Activated T-cell treated with anti-CD3 and anti-CD28 coated beads, Interleukin-2, amount 50 U/mL, for 24 hours (primary cell): ENCODE data around the gene CES1.
"Not testable (repeated sequence)": the region's sequence is repeated elsewhere in the genome, so short reads cannot be mapped to it uniquely, and the experiment has no call there.

ENCODE experiments used
- DNase-seq: peaks from one replicate; pipeline ENCODE4 v3.0.0-alpha.2; 2020
- H3K27ac Mint-ChIP-seq: 2 replicates; pipeline ENCODE4 v1.8.0; 2020; ENCODE audit warnings: mild to moderate bottlenecking, mixed read lengths
- H3K27me3 Mint-ChIP-seq: 2 replicates; pipeline ENCODE4 v1.8.0; 2020; ENCODE audit warnings: mixed read lengths
- H3K36me3 Mint-ChIP-seq: 2 replicates; pipeline ENCODE4 v1.8.0; 2020; ENCODE audit warnings: low read depth, mixed read lengths
- H3K4me1 Mint-ChIP-seq: 2 replicates; pipeline ENCODE4 v1.8.0; 2020; ENCODE audit warnings: low read depth, mixed read lengths
- H3K4me3 Mint-ChIP-seq: 2 replicates; pipeline ENCODE4 v1.8.0; 2020; ENCODE audit warnings: mild to moderate bottlenecking, moderate library complexity, mixed read lengths
- H3K9me3 Mint-ChIP-seq: 2 replicates; pipeline ENCODE4 v1.8.0; 2020; ENCODE audit warnings: mixed read lengths

CES1 gene

GRCh38 chr16:55817236-55817912 lies 15.5 kb downstream of the CES1 start:
- H3K4me1 Mint-ChIP-seq = no peaks in the 10 kb centered on the region
- H3K27ac Mint-ChIP-seq = no peak overlapping the region
- H3K36me3 Mint-ChIP-seq = no peaks in the 10 kb centered on the region
- no peaks in the 10 kb centered on the region for H3K9me3 Mint-ChIP-seq
- no peak overlapping the region for H3K4me3 Mint-ChIP-seq
- DNase-seq = no peak
- H3K27me3 Mint-ChIP-seq = peaks cover 44% of the 10 kb centered on the region

GRCh38 chr16:55816222-55816621 lies 16.7 kb downstream of the CES1 start:
- not testable (repeated sequence) for H3K9me3 Mint-ChIP-seq, DNase-seq, H3K4me3 Mint-ChIP-seq, H3K27ac Mint-ChIP-seq, H3K4me1 Mint-ChIP-seq, H3K36me3 Mint-ChIP-seq
- peaks cover 50% of the 10 kb centered on the region for H3K27me3 Mint-ChIP-seq

GRCh38 chr16:55815320-55815719 lies 17.6 kb downstream of the CES1 start:
- Mint-ChIP-seq H3K4me3 (no peak overlapping the region), H3K36me3 (no peaks in the 10 kb centered on the region), H3K4me1 (no peaks in the 10 kb centered on the region), H3K9me3 (no peaks in the 10 kb centered on the region), H3K27me3 (peaks cover 53% of the 10 kb centered on the region), H3K27ac (no peak overlapping the region)
- DNase-seq = no peak

- not testable (repeated sequence) for H3K4me1 Mint-ChIP-seq, DNase-seq, H3K27ac Mint-ChIP-seq, H3K4me3 Mint-ChIP-seq, H3K36me3 Mint-ChIP-seq, H3K9me3 Mint-ChIP-seq
- peaks cover 56% of the 10 kb centered on the region for H3K27me3 Mint-ChIP-seq
These were observed 18.7 kb downstream of the CES1 start for GRCh38 chr16:55814174-55814573.

- H3K36me3 Mint-ChIP-seq, H3K4me3 Mint-ChIP-seq, H3K9me3 Mint-ChIP-seq, H3K4me1 Mint-ChIP-seq, DNase-seq, H3K27ac Mint-ChIP-seq: not testable (repeated sequence)
- H3K27me3 Mint-ChIP-seq = peaks cover 55% of the 10 kb centered on the region
These were observed 19.2 kb downstream of the CES1 start for GRCh38 chr16:55813730-55814129.

- no peaks in the 10 kb centered on the region for H3K4me1 Mint-ChIP-seq
- H3K36me3 Mint-ChIP-seq = no peaks in the 10 kb centered on the region
- H3K9me3 Mint-ChIP-seq = no peaks in the 10 kb centered on the region
- no peak for DNase-seq
- H3K4me3 Mint-ChIP-seq = no peak overlapping the region
- peaks cover 54% of the 10 kb centered on the region for H3K27me3 Mint-ChIP-seq
- H3K27ac Mint-ChIP-seq = no peak overlapping the region
These were observed 19.9 kb downstream of the CES1 start for GRCh38 chr16:55812951-55813350.

GRCh38 chr16:55811811-55812210 lies 21.1 kb downstream of the CES1 start:
- H3K27me3 Mint-ChIP-seq = peaks cover 46% of the 10 kb centered on the region
- no peak overlapping the region for H3K27ac Mint-ChIP-seq
- no peak overlapping the region for H3K4me3 Mint-ChIP-seq
- DNase-seq = no peak
- H3K36me3 Mint-ChIP-seq = no peaks in the 10 kb centered on the region
- no peaks in the 10 kb centered on the region for H3K4me1 Mint-ChIP-seq
- no peaks in the 10 kb centered on the region for H3K9me3 Mint-ChIP-seq

- H3K27ac Mint-ChIP-seq = no peak overlapping the region
- H3K4me1 Mint-ChIP-seq = no peaks in the 10 kb centered on the region
- DNase-seq = no peak
- H3K9me3 Mint-ChIP-seq = no peaks in the 10 kb centered on the region
- H3K36me3 Mint-ChIP-seq = no peaks in the 10 kb centered on the region
- H3K27me3 Mint-ChIP-seq = peaks cover 33% of the 10 kb centered on the region
- H3K4me3 Mint-ChIP-seq = no peak overlapping the region
These were observed 22.4 kb downstream of the CES1 start for GRCh38 chr16:55810451-55810961.

GRCh38 chr16:55809851-55810250 lies 23.0 kb downstream of the CES1 start:
- Mint-ChIP-seq H3K27me3 (peaks cover 29% of the 10 kb centered on the region), H3K4me3 (no peak overlapping the region)
- DNase-seq = no peak

GRCh38 chr16:55809386-55809785 lies 23.5 kb downstream of the CES1 start:
- no peaks in the 10 kb centered on the region for H3K4me1 Mint-ChIP-seq
- H3K27ac Mint-ChIP-seq = no peak overlapping the region
- H3K4me3 Mint-ChIP-seq = no peak overlapping the region
- no peaks in the 10 kb centered on the region for H3K9me3 Mint-ChIP-seq
- DNase-seq = no peak
- H3K36me3 Mint-ChIP-seq = no peaks in the 10 kb centered on the region
- peaks cover 25% of the 10 kb centered on the region for H3K27me3 Mint-ChIP-seq

More at GRCh38 chr16:55809851-55810250, 23.0 kb downstream of the CES1 start:
- Mint-ChIP-seq H3K4me1 (no peaks in the 10 kb centered on the region), H3K9me3 (no peaks in the 10 kb centered on the region), H3K36me3 (no peaks in the 10 kb centered on the region), H3K27ac (no peak overlapping the region)

- H3K27me3 Mint-ChIP-seq = peaks cover 25% of the 10 kb centered on the region
- DNase-seq, H3K4me3 Mint-ChIP-seq, H3K27ac Mint-ChIP-seq, H3K9me3 Mint-ChIP-seq, H3K4me1 Mint-ChIP-seq, H3K36me3 Mint-ChIP-seq: not testable (repeated sequence)
These were observed 24.6 kb downstream of the CES1 start for GRCh38 chr16:55808286-55808685.

- H3K27me3 Mint-ChIP-seq, H3K4me1 Mint-ChIP-seq, H3K9me3 Mint-ChIP-seq, DNase-seq, H3K4me3 Mint-ChIP-seq, H3K27ac Mint-ChIP-seq, H3K36me3 Mint-ChIP-seq: not testable (repeated sequence)
These were observed 27.8 kb downstream of the CES1 start for GRCh38 chr16:55805104-55805503.

GRCh38 chr16:55803681-55804080 lies 29.2 kb downstream of the CES1 start:
- H3K4me3 Mint-ChIP-seq, H3K4me1 Mint-ChIP-seq: not testable (repeated sequence)

GRCh38 chr16:55792934-55793374 lies 39.9 kb downstream of the CES1 start:
- not testable (repeated sequence) for H3K9me3 Mint-ChIP-seq, H3K4me3 Mint-ChIP-seq, DNase-seq, H3K27me3 Mint-ChIP-seq, H3K27ac Mint-ChIP-seq, H3K36me3 Mint-ChIP-seq, H3K4me1 Mint-ChIP-seq

More at GRCh38 chr16:55803681-55804080, 29.2 kb downstream of the CES1 start:
- H3K27ac Mint-ChIP-seq, DNase-seq, H3K36me3 Mint-ChIP-seq, H3K27me3 Mint-ChIP-seq, H3K9me3 Mint-ChIP-seq: not testable (repeated sequence)

GRCh38 chr16:55791512-55791911 lies 41.4 kb downstream of the CES1 start:
- not testable (repeated sequence) for H3K27ac Mint-ChIP-seq, DNase-seq, H3K4me3 Mint-ChIP-seq, H3K36me3 Mint-ChIP-seq, H3K9me3 Mint-ChIP-seq, H3K27me3 Mint-ChIP-seq, H3K4me1 Mint-ChIP-seq

GRCh38 chr16:55790240-55790639 lies 42.7 kb downstream of the CES1 start:
- H3K27ac Mint-ChIP-seq, H3K4me3 Mint-ChIP-seq, H3K9me3 Mint-ChIP-seq, H3K27me3 Mint-ChIP-seq, H3K4me1 Mint-ChIP-seq, DNase-seq, H3K36me3 Mint-ChIP-seq: not testable (repeated sequence)
